NCI-H2107 (cell line): Measurements from ENCODE around the gene BLVRA.
"Not testable (repeated sequence)": the region's sequence is repeated elsewhere in the genome, so short reads cannot be mapped to it uniquely, and the experiment has no call there.

Source experiments
- DNase-seq: peaks from one replicate; lab custom pipeline; 2025; lab: John Stamatoyannopoulos, UW

The BLVRA gene

GRCh38 chr7:43769791-43770465 lies 11.4 kb downstream of the BLVRA start:
- no peak for DNase-seq

GRCh38 chr7:43771128-43771527 lies 12.6 kb downstream of the BLVRA start:
- no peak for DNase-seq

- no peak for DNase-seq
These were observed 13.1 kb downstream of the BLVRA start for GRCh38 chr7:43771573-43771972.

GRCh38 chr7:43773268-43773667 lies 14.8 kb downstream of the BLVRA start:
- DNase-seq = not testable (repeated sequence)

- DNase-seq = not testable (repeated sequence)
These were observed 16.8 kb downstream of the BLVRA start for GRCh38 chr7:43775255-43775654.

GRCh38 chr7:43778293-43779044 lies 20.0 kb downstream of the BLVRA start:
- not testable (repeated sequence) for DNase-seq

GRCh38 chr7:43779045-43779812 lies 20.7 kb downstream of the BLVRA start:
- DNase-seq = no peak

GRCh38 chr7:43781726-43782607 lies 23.5 kb downstream of the BLVRA start:
- no peak for DNase-seq

GRCh38 chr7:43782768-43783555 lies 24.5 kb downstream of the BLVRA start:
- DNase-seq = no peak

- DNase-seq = no peak
These were observed 25.6 kb downstream of the BLVRA start for GRCh38 chr7:43784030-43784584.

- not testable (repeated sequence) for DNase-seq
These were observed 26.2 kb downstream of the BLVRA start for GRCh38 chr7:43784585-43785087.

- DNase-seq = no peak
These were observed 26.9 kb downstream of the BLVRA start for GRCh38 chr7:43785420-43785819.

GRCh38 chr7:43787771-43788170 lies 29.3 kb downstream of the BLVRA start:
- no peak for DNase-seq

GRCh38 chr7:43790006-43790405 lies 31.5 kb downstream of the BLVRA start:
- no peak for DNase-seq

GRCh38 chr7:43790834-43791233 lies 32.4 kb downstream of the BLVRA start:
- DNase-seq = no peak

GRCh38 chr7:43791665-43792064 lies 33.2 kb downstream of the BLVRA start:
- DNase-seq = no peak

GRCh38 chr7:43792471-43793150 lies 34.1 kb downstream of the BLVRA start:
- DNase-seq = no peak

GRCh38 chr7:43799605-43800004 lies 41.1 kb downstream of the BLVRA start:
- no peak for DNase-seq

- DNase-seq = no peak
These were observed 45.4 kb downstream of the BLVRA start for GRCh38 chr7:43803865-43804264.

GRCh38 chr7:43808410-43808809 lies 49.9 kb downstream of the BLVRA start:
- no peak for DNase-seq
